WTC11 (cell line): ENCODE measurements around the gene EMC1.

Experiments
- ATF3 ChIP-seq: sonication (generic); formaldehyde crosslinking; conservative IDR thresholded peaks from 2 replicates; pipeline ENCODE4 v1.8.1; 2022; ENCODE audit warnings: mild to moderate bottlenecking, missing genetic modification reagents
- CREB1 ChIP-seq: sonication (generic); formaldehyde crosslinking; IDR thresholded peaks from 2 replicates; pipeline ENCODE4 v1.8.0; 2023; ENCODE audit warnings: mild to moderate bottlenecking, missing genetic modification reagents
- CTCF ChIP-seq: fragments of 200-600 bp; IDR thresholded peaks from 2 replicates; pipeline ENCODE4 v1.8.0; 2022; ENCODE audit warnings: antibody characterized with exemption
- FOXK1 ChIP-seq: sonication (generic); formaldehyde crosslinking; IDR thresholded peaks from 2 replicates; pipeline ENCODE4 v1.8.0; 2022; ENCODE audit warnings: mild to moderate bottlenecking, moderate library complexity, missing genetic modification reagents
- GABPB1 ChIP-seq: sonication (generic); formaldehyde crosslinking; IDR thresholded peaks from 2 replicates; pipeline ENCODE4 v1.8.1; 2023; ENCODE audit warnings: mild to moderate bottlenecking, missing genetic modification reagents
- JUN ChIP-seq: sonication (generic); formaldehyde crosslinking; IDR thresholded peaks from 2 replicates; pipeline ENCODE4 v1.8.0; 2023; ENCODE audit warnings: mild to moderate bottlenecking, missing genetic modification reagents
- MAX ChIP-seq: sonication (generic); formaldehyde crosslinking; IDR thresholded peaks from 2 replicates; pipeline ENCODE4 v1.8.0; 2022; ENCODE audit warnings: mild to moderate bottlenecking, missing genetic modification reagents
- NFE2L1 ChIP-seq: sonication (generic); formaldehyde crosslinking; IDR thresholded peaks from 2 replicates; pipeline ENCODE4 v1.8.1; 2023; ENCODE audit warnings: missing genetic modification reagents
- NR1H2 ChIP-seq: sonication (generic); formaldehyde crosslinking; IDR thresholded peaks from 2 replicates; pipeline ENCODE4 v1.9.0; 2021; ENCODE audit warnings: mild to moderate bottlenecking, moderate library complexity, missing genetic modification reagents
- RELA ChIP-seq: sonication (generic); formaldehyde crosslinking; IDR thresholded peaks from 2 replicates; pipeline ENCODE4 v1.8.1; 2022; ENCODE audit warnings: missing genetic modification reagents, mild to moderate bottlenecking, borderline replicate concordance
- ZNF423 ChIP-seq: fragments of 250-450 bp; sonication (Bioruptor Pico); IDR thresholded peaks from 2 replicates; pipeline ENCODE4 v2.1.2; 2022; ENCODE audit warnings: mild to moderate bottlenecking, moderate library complexity
- ZNF512 ChIP-seq: sonication (generic); formaldehyde crosslinking; IDR thresholded peaks from 2 replicates; pipeline ENCODE4 v1.8.1; 2022; ENCODE audit warnings: missing genetic modification reagents, borderline replicate concordance

GRCh38 chr1:19222573-19222972, 28.8 kb downstream of the EMC1 start:
- TF ChIP-seq ATF3 (CRISPR knock-in tag) (no peak), CTCF (no peak), RELA (CRISPR knock-in tag) (no peak), CREB1 (CRISPR knock-in tag) (no peak), FOXK1 (CRISPR knock-in tag) (no peak), GABPB1 (CRISPR knock-in tag) (no peak), MAX (CRISPR knock-in tag) (no peak), NR1H2 (CRISPR knock-in tag) (no peak), ZNF512 (CRISPR knock-in tag) (no peak), NFE2L1 (CRISPR knock-in tag) (no peak), ZNF423 (CRISPR knock-in tag) (no peak), JUN (CRISPR knock-in tag) (no peak)
